Lower leg skin (tissue), 3 donors: Measurements from ENCODE around the gene NREP.

ENCODE experiments used
- CTCF ChIP-seq, 3 donors: fragments of 450-650 bp; IDR thresholded peaks; one replicate each; pipeline ENCODE4 v1.5.1; 2016; ENCODE audit warnings: antibody characterized with exemption in 3 of 3, mild to moderate bottlenecking in 3 of 3, moderate library complexity in 2 of 3
- POLR2A ChIP-seq, 2 donors: fragments of 450-650 bp; IDR thresholded peaks; one replicate each; pipeline ENCODE4 v1.6.1; 2016 to 2017; ENCODE audit warnings: antibody characterized with exemption in 2 of 2, mild to moderate bottlenecking in 1 of 2, moderate library complexity in 1 of 2

GRCh38 chr5:111679611-111680010 is 77.4 kb downstream of the NREP start:
- no peak for TF ChIP-seq CTCF (IDR thresholded peaks at IDR 0.05)
- TF ChIP-seq POLR2A (IDR thresholded peaks at IDR 0.05), result no peak
